Measurements from ENCODE around the gene SORCS2.
A peak's percentile ranks its signal among the peaks of the same experiment; 100 is the strongest.

Gene SORCS2

GRCh38 chr4:7778510-7779431, 586.4 kb downstream of the SORCS2 start:
- DNase-seq = no peak

GRCh38 chr4:7779432-7779768, 587.1 kb downstream of the SORCS2 start:
- no peak for DNase-seq

DNA sequence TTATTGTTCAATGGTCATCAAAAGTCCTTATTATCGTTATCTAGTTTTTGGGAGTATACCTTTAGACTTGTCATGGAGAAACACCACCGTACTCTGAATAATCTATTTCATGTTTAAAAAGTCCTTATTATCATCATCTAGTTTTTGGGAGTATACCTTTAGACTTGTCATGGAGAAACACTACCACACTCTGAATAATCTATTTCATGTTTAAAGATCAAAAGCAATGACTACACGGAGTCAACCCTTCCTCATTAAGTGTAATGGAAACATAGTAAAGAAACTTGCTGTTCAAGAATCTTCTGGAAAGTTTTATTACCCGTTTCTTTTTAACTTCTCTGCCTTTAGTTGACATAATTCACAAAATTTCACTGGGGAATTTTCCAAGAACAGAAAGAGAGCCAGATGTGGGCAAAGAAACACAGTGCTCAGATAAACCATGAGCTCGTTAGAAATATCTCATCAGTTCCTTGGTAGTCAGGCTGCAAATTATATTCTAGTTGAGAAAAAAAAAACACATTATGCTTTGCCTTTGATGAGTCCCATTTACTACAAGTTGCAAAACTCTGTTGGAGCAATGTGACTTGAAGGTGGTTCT, 588.5 kb downstream of the SORCS2 start:
- no peak for DNase-seq

GRCh38 chr4:7781366-7781765, 589.0 kb downstream of the SORCS2 start:
- no peak for DNase-seq

GRCh38 chr4:7781993-7782392, 589.7 kb downstream of the SORCS2 start:
- DNase-seq = no peak

DNA sequence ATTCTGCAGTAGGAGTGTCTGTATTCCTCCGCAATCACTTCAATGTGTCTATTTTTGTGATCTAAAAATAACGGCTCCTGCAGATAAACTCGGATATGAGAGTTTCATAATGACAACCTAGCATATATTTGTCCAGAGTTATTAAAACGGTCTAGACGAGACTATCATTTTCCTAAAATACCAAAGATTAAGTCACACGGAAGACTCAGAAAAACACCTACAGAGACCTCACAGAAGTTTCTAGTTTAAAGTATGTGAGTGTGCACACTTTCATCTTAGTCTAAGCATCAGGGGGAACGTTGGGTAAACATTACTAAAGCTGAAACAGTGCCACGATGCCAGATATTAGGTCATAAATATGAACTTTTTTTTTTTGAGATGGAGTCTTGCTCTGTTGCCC, 590.4 kb downstream of the SORCS2 start:
- no peak for DNase-seq

- DNase-seq = no peak
These were observed 591.2 kb downstream of the SORCS2 start for GRCh38 chr4:7783541-7783940.

GRCh38 chr4:7784131-7784870, 592.0 kb downstream of the SORCS2 start:
- no peak for DNase-seq

DNA sequence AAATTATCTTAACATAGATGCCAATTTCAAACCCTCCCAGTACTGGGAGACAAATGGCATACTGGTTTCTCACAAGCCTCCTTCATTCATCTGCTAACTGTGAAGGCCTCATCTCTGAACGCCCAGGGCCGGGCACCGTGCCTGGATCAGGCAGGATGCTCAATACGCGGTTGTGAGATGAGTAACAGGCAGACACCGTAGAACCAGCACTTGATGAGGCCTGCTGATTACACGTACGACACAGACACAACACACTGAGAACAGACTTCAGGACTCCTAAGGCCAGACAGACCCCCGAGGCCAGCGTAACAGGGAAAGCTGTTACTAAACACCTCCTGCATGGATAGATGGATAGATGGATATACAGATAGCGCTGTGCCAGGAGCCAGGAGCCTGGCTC, 592.7 kb downstream of the SORCS2 start:
- peak; percentile 38 for DNase-seq

DNA sequence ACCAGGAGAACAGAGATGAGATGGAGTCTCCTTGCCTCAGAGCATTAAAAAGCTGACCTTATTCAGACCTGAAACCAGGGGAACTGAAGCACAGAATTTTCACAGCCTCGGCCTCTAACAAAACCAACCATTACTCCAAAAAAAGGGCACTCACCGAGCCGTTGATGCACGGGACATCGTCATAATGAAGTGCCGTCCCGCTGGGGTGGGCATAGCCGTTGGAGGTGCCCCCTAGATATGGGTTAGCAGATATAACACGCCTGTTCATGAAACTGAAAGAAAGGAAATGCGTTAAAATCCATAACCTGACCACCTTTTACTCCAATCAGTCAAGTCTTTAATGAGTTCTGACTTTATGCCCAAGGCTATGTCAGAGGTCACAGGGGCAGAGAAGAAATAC, 593.7 kb downstream of the SORCS2 start:
- DNase-seq = no peak

DNA sequence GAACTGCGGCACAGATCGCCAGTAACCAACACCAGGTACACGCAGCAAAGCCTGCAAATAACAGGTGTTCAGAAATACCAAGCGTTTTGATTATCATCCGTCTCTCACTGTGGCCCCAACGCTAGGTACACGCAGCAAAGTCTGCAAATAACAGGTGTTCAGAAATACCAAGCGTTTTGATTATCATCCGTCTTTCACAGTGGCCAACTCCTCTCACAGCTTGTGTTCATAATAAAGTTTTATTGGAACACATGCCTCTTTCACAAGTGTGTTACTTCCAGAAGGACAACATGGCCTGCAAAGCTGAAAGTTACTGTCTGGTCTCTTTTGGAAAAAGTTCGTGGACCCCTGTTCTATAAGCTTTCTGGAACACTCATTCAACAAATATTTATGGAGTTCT, 594.2 kb downstream of the SORCS2 start:
- no peak for DNase-seq

DNA sequence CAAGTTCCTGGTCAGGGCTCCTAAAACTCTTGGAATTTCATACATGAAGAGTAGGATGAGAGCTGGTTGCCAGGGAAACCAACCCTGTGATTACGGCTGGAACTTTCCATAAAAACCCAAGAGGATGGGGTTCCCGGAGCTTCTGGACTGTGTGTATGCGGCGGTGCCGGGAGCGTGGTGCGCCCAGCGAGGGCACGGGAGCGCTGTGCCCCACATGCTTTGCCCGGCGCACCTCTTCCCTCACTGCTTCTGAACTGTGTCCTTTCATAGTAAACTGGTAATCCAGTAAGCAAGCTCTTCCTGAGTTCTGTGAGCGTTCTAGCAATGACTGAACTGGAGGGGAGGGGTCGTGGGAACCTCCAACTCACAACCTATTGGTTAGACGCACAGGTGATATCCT, 594.7 kb downstream of the SORCS2 start:
- DNase-seq = no peak

DNA sequence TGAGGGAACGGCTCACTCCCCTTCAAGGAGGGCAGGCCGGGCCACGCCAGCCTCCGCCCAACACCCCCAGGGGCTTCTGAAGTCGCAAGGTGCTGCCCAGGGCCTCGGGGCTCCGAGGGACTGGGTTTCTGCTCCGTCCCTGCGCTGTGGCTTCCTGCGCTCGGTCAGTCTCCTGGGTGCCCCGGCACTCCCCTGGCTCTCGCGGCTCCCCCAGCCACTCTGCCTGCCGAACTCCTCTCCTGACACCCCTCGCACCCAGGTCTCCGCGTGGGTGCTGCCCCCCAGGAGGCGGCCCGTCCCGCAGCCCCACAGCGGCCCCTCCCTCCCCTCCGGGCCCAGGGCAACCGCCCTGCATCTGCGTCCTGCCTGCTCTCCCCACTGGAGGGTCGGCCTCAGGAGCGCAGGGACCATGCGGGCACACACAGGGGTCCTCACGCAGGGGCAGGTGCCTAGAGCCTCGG, 595.4 kb downstream of the SORCS2 start:
- no peak for DNase-seq

DNA sequence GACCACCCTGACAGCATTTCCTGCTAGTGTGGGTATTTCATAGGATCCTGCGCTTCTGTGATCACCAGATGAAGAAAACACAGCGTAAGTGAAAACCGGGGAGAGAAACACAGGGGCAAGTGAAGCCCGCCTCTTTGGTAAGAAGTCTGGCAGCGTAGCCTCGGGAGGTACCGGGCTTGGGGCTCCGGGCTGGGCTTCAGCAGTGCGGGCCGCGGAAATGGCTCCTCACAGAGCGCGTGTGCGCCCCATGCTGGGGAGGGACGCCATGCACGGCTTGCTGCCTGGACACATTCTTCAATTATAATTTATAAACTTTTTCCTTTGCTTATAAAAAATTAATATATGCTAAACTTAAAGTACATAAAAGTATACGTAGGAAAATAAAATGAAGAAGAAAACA, 595.9 kb downstream of the SORCS2 start:
- no peak for DNase-seq

- DNase-seq = no peak
These were observed 596.5 kb downstream of the SORCS2 start for GRCh38 chr4:7788694-7789425.

GRCh38 chr4:7790023-7790422, 597.7 kb downstream of the SORCS2 start:
- DNase-seq = no peak

GRCh38 chr4:7790999-7791398, 598.7 kb downstream of the SORCS2 start:
- DNase-seq = no peak

All from stimulated activated CD8-positive, alpha-beta memory T cell treated with anti-CD3 and anti-CD28 coated beads, Interleukin-4, amount 100 ng/mL, for 48 hours (primary cell).